NT2/D1 (cell line): ENCODE results near the gene CARS2.
"Not testable (repeated sequence)": the region's sequence is repeated elsewhere in the genome, so short reads cannot be mapped to it uniquely, and the experiment has no call there.

Source experiments
- DNase-seq: peaks from one replicate; pipeline ENCODE4 v3.0.0-alpha.2; 2011; ENCODE audit warnings: low read depth, low spot score
- H3K27me3 ChIP-seq: 2 replicates; pipeline ENCODE4 v1.6.0; 2011; ENCODE audit warnings: mild to moderate bottlenecking; ENCODE audit not compliant: insufficient read length, insufficient read depth
- H3K36me3 ChIP-seq: 2 replicates; pipeline ENCODE4 v1.6.1; 2011; ENCODE audit warnings: mild to moderate bottlenecking, low read length, mixed read lengths; ENCODE audit not compliant: insufficient read depth, insufficient read length
- H3K4me1 ChIP-seq: 2 replicates; pipeline ENCODE4 v1.5.1; 2011; ENCODE audit not compliant: insufficient read depth, insufficient read length
- H3K4me3 ChIP-seq: 2 replicates; pipeline ENCODE4 v1.5.1; 2011; ENCODE audit warnings: low read depth; ENCODE audit not compliant: insufficient read length
- H3K9ac ChIP-seq: 2 replicates; pipeline ENCODE4 v1.6.0; 2011; ENCODE audit warnings: low read depth; ENCODE audit not compliant: insufficient read length
- H3K9me3 ChIP-seq: 2 replicates; pipeline ENCODE4 v1.5.1; 2011; ENCODE audit warnings: mild to moderate bottlenecking, low read length; ENCODE audit not compliant: insufficient read depth
- SUZ12 ChIP-seq: IDR thresholded peaks from 2 replicates; pipeline ENCODE4 v1.6.1; 2011; ENCODE audit not compliant: insufficient read length, insufficient read depth; ENCODE audit errors: extremely low read depth
- YY1 ChIP-seq: IDR thresholded peaks from 2 replicates; pipeline ENCODE4 v1.6.1; 2011; ENCODE audit not compliant: insufficient read length, insufficient read depth
- ZNF274 ChIP-seq: IDR thresholded peaks from 2 replicates; pipeline ENCODE4 v1.6.1; 2011; ENCODE audit warnings: mild to moderate bottlenecking, low read depth, low read length

The CARS2 gene

GRCh38 chr13:110698689-110699088 lies 7.2 kb downstream of the CARS2 start:
- Histone ChIP-seq H3K9me3 (no peaks in the 10 kb centered on the region), H3K9ac (no peak overlapping the region), H3K4me3 (no peak overlapping the region), H3K27me3 (no peaks in the 10 kb centered on the region), H3K4me1 (no peaks in the 10 kb centered on the region), H3K36me3 (peaks cover 72% of the 10 kb centered on the region)
- TF ChIP-seq YY1 = no peak
- no peak for TF ChIP-seq ZNF274
- TF ChIP-seq SUZ12 = no peak
- DNase-seq = no peak

GRCh38 chr13:110697842-110698241 lies 8.1 kb downstream of the CARS2 start:
- no peak for DNase-seq
- Histone ChIP-seq H3K9me3 (no peaks in the 10 kb centered on the region), H3K36me3 (peaks cover 69% of the 10 kb centered on the region), H3K27me3 (no peaks in the 10 kb centered on the region), H3K9ac (no peak overlapping the region), H3K4me3 (no peak overlapping the region), H3K4me1 (no peaks in the 10 kb centered on the region)
- TF ChIP-seq ZNF274 (no peak), YY1 (no peak), SUZ12 (no peak)

- H3K4me3 ChIP-seq = no peak overlapping the region
- no peaks in the 10 kb centered on the region for H3K4me1 ChIP-seq
- H3K9me3 ChIP-seq = no peaks in the 10 kb centered on the region
- no peaks in the 10 kb centered on the region for H3K27me3 ChIP-seq
- no peak overlapping the region for H3K9ac ChIP-seq
- TF ChIP-seq SUZ12 = no peak
- no peak for DNase-seq
- H3K36me3 ChIP-seq = peaks cover 58% of the 10 kb centered on the region
These were observed 9.1 kb downstream of the CARS2 start for GRCh38 chr13:110696776-110697175.

GRCh38 chr13:110695774-110696173 lies 10.1 kb downstream of the CARS2 start:
- peaks cover 50% of the 10 kb centered on the region for H3K36me3 ChIP-seq
- H3K9ac ChIP-seq, H3K27me3 ChIP-seq, DNase-seq, H3K9me3 ChIP-seq, H3K4me3 ChIP-seq, H3K4me1 ChIP-seq: not testable (repeated sequence)

- no peaks in the 10 kb centered on the region for H3K9me3 ChIP-seq
- no peak overlapping the region for H3K9ac ChIP-seq
- H3K4me3 ChIP-seq = no peak overlapping the region
- TF ChIP-seq YY1 (no peak), ZNF274 (no peak), SUZ12 (no peak)
- no peaks in the 10 kb centered on the region for H3K4me1 ChIP-seq
- no peaks in the 10 kb centered on the region for H3K27me3 ChIP-seq
- H3K36me3 ChIP-seq = peaks cover 39% of the 10 kb centered on the region
- no peak for DNase-seq
These were observed 15.4 kb downstream of the CARS2 start for GRCh38 chr13:110690516-110690915.

- no peaks in the 10 kb centered on the region for H3K4me1 ChIP-seq
- H3K36me3 ChIP-seq = peaks cover 41% of the 10 kb centered on the region
- H3K9ac ChIP-seq = no peak overlapping the region
- TF ChIP-seq YY1 (no peak), ZNF274 (no peak)
- DNase-seq = no peak
- H3K4me3 ChIP-seq = no peak overlapping the region
- H3K9me3 ChIP-seq = no peaks in the 10 kb centered on the region
- H3K27me3 ChIP-seq = no peaks in the 10 kb centered on the region
These were observed 16.2 kb downstream of the CARS2 start for GRCh38 chr13:110689711-110690110.

GRCh38 chr13:110689041-110689440 lies 16.9 kb downstream of the CARS2 start:
- no peak overlapping the region for H3K4me3 ChIP-seq
- H3K4me1 ChIP-seq = no peaks in the 10 kb centered on the region
- TF ChIP-seq SUZ12 (no peak), ZNF274 (no peak), YY1 (no peak)
- H3K9ac ChIP-seq = no peak overlapping the region
- no peaks in the 10 kb centered on the region for H3K27me3 ChIP-seq
- no peaks in the 10 kb centered on the region for H3K9me3 ChIP-seq
- peaks cover 47% of the 10 kb centered on the region for H3K36me3 ChIP-seq
- no peak for DNase-seq

GRCh38 chr13:110687736-110688135 lies 18.2 kb downstream of the CARS2 start:
- Histone ChIP-seq H3K9me3 (no peaks in the 10 kb centered on the region), H3K4me1 (no peaks in the 10 kb centered on the region), H3K9ac (no peak overlapping the region), H3K27me3 (no peaks in the 10 kb centered on the region), H3K36me3 (peaks cover 50% of the 10 kb centered on the region), H3K4me3 (no peak overlapping the region)
- TF ChIP-seq SUZ12 = no peak
- TF ChIP-seq ZNF274 = no peak
- no peak for TF ChIP-seq YY1
- no peak for DNase-seq
